Dedifferentiated amniotic fluid mesenchymal stem cell (primary cell): ENCODE results near the gene PROS1.
A peak's percentile ranks its signal among the peaks of the same experiment; 100 is the strongest.

Source experiments
- DNase-seq: peaks from one replicate; pipeline ENCODE4 v3.0.0-alpha.2; 2016; ENCODE audit errors: extremely low spot score

Gene PROS1

DNA sequence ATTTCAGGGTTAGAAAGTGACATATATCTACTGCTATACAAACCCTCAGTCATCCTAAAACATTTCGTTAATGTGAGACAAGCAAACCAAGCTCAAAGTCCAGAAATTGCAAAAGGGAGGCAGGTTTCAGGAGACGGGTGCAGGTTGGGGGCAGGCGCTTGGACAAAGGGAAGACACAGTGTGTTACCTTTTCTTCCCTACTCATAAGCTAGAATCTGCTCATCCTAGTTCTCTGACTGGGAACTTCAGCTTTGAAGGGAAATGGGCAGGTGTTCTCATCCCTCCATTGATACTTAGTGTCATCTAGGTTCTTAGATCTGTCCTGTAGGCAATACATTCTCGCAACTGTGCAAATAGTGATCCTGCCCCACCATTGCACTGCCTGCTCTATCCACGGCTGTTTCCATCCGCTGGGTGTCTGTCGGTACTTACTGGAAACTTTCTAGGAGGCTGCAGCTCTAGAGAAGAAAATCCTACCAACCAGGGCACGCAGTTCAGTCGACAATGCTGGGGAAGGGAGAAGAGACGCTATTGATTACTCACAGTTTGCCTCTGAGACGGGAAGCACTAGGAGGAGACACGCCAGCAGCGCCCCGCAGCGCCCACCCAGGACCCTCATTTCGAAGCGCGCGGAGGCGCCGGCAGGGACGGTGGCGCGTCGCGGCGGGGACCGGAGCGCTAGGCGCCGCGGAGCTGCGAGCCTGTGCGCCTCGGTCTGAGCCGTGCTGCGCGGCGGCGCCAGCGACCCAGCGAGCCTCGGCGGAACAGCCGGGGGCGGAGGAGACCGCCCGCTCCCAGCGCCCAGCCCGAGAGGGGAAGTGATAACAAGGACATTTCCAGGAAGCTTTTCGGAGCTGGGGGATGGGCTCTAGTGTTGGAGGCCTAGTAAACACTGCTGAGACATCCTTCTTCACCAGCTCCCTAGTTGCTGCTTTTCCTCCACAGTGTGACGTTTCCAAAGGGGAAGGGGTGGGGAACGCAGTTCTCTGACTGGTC, at the start of gene PROS1:
Gene PROS1, minus strand, starts transcription at position 766 of the 996 bp plus-strand sequence. Its CDS starts 147 bp downstream, at position 619.
- DNase-seq = peak; percentile 60

GRCh38 chr3:94020293-94020692, 46.6 kb upstream of the PROS1 start:
- DNase-seq = no peak

DNA sequence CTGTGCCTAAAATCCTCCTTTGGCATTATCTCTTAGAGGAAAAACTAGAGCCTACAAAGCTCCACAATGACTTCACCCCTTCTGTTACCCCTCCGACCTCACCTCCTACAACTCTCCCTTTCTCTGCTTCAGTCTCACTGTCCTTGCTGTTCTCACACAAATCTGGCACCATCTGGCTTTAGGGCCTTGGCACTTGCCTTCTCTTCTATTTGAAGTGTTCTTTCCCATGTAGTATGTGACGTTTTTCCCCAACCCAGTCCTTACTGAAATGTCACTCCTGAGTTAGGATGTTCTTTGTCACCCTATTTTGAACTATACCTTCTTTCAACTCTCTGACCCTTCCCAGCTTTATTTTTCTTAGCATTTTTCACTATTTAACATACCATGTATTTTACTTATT, 46.0 kb upstream of the PROS1 start:
- no peak for DNase-seq

- DNase-seq = no peak
Measured at GRCh38 chr3:94015025-94015424, 41.3 kb upstream of the PROS1 start.

DNA sequence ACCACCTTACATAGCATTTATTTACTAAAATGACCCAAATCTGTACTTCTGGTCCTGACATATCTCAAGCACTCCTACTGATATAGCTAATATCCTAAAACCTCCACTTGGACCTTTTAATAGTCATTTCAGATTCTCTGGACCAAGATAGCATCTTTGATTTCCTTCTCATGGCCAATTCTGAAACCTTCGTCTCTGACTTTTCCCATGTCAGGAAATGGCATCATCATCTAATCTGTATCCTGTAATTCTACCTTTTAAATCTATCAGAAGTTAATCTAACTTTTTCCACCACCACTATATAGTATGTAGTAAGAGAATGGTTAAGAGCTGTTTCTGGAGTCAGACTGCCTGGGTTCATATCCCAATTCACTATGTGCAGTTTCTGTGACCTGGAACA, 38.5 kb upstream of the PROS1 start:
- DNase-seq = no peak

DNA sequence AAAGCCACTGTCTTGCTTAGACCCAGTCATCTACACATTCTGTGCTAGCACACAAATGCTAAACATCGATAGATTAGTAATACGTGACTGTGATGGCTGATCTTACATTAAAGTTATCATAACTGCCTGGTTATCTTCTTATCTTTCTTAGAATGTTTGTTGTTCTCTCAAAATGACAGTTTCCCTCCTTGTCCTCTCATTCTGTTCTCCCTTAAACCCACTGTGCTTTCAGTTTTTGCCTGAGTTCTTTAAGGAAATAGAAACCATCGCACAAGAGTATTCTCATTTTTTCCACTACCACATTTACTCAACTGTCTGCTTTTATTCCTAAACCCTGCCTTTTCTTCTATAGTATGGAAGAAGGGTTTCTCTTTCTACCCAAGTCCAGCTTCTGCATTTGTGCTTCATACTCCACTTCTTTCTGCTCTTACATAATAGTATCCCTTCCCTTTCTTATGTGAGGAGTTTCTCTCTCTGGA, 37.6 kb upstream of the PROS1 start:
- no peak for DNase-seq

GRCh38 chr3:94009608-94010007, 35.9 kb upstream of the PROS1 start:
- no peak for DNase-seq

GRCh38 chr3:94008253-94008652, 34.6 kb upstream of the PROS1 start:
- DNase-seq = no peak

DNA sequence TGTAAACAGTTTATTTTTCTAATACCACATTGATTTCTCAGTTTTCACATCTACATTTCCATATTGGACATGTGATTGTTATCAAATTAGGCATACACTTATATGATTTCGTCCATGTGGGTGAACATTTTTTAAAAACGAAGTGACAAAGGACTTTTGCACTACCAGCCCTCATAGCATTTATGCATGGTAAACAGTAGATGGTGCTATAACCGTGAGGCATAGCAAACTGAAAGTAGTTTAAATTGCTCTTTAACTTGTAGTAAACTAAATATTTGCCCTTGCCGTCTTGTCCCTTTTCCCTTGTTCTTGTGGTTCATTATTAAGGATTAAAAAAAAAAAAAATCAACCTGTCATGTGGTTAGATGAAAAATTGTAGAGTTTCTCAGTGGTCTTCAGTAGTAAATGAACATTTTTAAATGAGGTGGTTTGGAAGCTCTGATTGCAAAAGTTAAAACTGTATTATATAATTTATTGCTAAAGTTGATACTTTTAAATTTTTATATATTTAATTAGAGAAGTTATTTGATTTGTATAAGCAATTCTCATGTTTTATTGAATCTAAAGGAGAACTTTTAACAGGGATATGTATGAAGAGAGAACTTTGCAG, 30.7 kb upstream of the PROS1 start:
- DNase-seq = peak; percentile 72

GRCh38 chr3:94001827-94002495, 28.3 kb upstream of the PROS1 start:
- no peak for DNase-seq

DNA sequence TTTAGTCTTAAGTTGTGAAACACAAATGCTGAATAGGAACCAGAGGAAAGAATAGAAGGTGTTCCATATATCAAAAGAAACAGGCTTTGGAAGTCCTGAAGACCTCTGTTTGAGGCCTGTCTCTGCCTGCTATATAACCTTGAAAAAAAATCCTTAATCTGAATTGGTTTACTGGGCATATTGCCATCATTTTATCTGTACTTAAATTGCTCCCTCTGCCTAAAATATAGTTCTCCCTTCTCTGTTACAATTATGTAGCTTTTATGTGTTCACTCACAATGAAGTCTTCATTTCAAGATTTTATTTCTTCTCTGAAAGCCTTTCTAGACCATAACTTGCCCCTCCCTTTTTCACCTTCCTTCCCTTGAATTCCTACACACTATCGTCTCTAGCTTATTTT, 27.5 kb upstream of the PROS1 start:
- no peak for DNase-seq

DNA sequence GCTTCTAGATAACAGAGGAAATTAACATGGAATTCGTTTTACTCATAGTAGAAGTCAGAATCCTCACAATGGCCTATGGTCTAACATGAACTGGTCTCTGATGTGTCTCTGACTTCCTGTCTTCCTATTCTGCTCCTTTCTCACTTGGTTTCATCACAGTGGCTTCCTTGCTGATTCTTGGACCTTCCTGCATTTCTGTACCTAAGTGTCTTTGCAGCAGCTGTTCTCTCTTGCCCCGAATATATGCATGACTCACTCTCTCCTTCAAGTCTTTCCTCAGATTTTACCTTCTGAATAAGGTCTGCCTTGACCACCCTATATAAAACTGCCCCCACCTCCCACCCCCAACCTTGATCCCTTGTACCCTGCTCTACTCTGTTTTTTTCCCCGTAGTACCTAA, 20.4 kb upstream of the PROS1 start:
- no peak for DNase-seq

GRCh38 chr3:93992207-93992606, 18.5 kb upstream of the PROS1 start:
- DNase-seq = no peak

GRCh38 chr3:93991631-93992030, 17.9 kb upstream of the PROS1 start:
- DNase-seq = no peak

DNA sequence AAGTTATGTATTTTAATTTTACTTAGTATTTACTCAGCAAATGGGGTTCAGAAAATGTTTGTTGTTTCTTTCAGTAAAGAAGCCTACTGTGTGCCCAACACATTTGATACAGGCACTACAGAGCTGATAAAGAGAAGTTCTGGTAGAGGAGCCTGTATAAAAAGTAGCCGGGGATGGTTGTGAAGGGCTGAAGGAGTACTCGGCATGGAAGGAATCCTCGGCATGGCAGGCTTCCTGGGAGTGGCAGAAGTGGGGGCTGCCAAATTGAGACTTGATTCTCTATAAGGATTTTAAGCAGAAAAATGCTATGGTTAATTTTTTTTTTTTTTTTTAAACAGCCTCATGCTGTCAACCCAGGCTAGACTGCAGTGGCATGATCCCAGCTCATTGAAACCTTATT, 15.5 kb upstream of the PROS1 start:
- DNase-seq = no peak

GRCh38 chr3:93988764-93989163, 15.1 kb upstream of the PROS1 start:
- no peak for DNase-seq

DNA sequence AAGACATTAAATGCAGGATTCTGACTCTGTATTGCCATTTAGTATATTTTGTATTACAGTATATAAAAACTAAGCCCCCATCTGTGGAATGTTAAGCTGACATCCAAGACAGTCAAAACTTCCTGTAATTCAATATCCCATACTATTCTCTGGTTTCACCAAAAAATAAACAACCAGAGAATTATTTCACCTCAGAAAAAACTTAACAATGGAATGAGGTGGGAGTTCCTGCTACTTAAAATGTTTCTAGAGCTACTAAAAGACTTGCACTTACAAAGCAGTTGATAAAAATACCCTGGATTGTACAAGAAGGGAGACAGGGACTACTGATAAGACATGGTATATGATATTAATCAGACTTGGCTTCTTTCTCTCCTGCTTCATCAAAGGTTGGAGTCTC, 14.6 kb upstream of the PROS1 start:
- no peak for DNase-seq

GRCh38 chr3:93984618-93985017, 10.9 kb upstream of the PROS1 start:
- no peak for DNase-seq

- no peak for DNase-seq
Measured at GRCh38 chr3:93983408-93983807, 9.7 kb upstream of the PROS1 start.

DNA sequence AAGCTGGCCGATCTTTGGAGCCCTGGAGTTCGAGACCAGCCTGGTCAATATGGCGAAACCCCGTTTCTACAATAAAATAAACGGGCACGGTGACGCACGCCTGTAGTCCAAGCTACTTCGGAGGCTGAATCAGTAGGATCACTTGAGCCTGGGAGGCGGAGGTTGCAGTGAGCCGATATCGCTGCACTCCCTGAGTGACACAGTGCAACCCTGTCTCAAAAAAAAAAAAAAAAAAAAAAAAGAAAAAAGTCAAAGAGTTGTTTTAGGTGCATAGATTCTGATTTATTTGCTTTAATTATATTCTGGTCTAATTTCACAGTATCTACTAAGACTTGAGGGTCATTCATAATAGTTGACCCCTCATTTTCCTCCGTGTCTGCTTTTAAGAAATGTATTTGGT, 8.0 kb upstream of the PROS1 start:
- DNase-seq = no peak

DNA sequence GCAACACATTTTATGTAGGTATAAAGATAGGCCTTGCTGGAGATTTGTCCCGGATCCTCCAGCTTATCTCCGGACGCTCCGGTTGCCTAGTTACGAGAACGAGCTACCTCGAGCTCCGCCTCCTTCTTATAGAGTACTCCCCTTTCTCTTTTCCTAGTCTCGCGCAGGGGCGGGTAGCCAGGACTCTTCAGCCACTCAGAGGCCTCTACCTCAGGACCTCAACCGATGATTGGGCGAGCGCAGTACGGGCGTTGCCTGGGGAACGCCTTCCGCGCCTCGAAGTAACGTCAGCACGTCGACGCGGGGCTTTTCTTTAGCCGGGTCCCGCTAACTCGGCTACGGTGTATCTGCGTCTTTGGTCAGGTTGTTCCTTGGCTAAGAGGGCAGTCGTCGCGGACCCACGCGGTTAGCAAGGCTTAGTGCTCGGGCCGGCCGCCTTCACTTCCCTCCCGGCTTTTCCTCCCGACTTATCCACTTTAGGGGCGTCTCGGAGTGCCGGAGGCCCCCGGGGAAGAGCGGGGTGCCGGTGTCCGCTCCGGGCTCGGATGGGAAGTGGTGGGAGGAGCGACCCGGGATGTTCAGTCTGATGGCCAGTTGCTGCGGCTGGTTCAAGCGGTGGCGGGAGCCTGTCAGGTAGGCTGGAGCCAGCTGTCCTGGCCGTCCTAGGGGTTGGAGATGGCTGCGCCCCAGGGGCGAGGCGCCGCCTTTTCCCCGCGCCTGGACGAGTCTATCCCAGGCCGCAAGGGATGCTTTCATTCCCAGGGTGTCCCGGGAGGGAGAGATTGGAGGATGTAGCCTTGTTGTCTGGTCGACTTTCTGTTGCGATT, 6.4 kb upstream of the PROS1 start, which contains the start of gene ARL13B:
Gene ARL13B, plus strand, starts transcription at position 306 of the 827 bp plus-strand sequence. Its CDS starts 269 bp downstream, at position 575.
- DNase-seq = peak; percentile 100
